Fibroblast of lung (primary cell): Measurements from ENCODE around the gene QPCT. TPM values are rescaled to one million over a fixed set of nuclear protein-coding genes. Genes with fewer than 3 reads are reported as not detected.

Experiments
- DNase-seq, 2 donors: peaks; one replicate each; pipeline versions ENCODE4 v3.0.0 to v3.0.0-alpha.2; 2010; ENCODE audit warnings: low read depth in 2 of 2
- H2AFZ ChIP-seq: 2 replicates; pipeline ENCODE4 v1.5.1; 2012; ENCODE audit warnings: low read length, control low read depth, inconsistent platforms
- H3K27ac ChIP-seq: 2 replicates; pipeline ENCODE4 v1.5.1; 2011; ENCODE audit warnings: low read length, control low read depth; ENCODE audit not compliant: insufficient read depth
- H3K27me3 ChIP-seq: 2 replicates; pipeline ENCODE4 v1.5.1; 2011; ENCODE audit warnings: mild to moderate bottlenecking, low read length; ENCODE audit not compliant: control insufficient read depth, insufficient read depth
- H3K36me3 ChIP-seq: 2 replicates; pipeline ENCODE4 v1.5.1; 2011; ENCODE audit warnings: low read length; ENCODE audit not compliant: control insufficient read depth, insufficient read depth
- H3K4me1 ChIP-seq: 2 replicates; pipeline ENCODE4 v1.5.1; 2011; ENCODE audit warnings: low read length; ENCODE audit not compliant: control insufficient read depth, insufficient read depth; ENCODE audit errors: extremely low read depth
- H3K4me2 ChIP-seq: 2 replicates; pipeline ENCODE4 v1.5.1; 2011; ENCODE audit warnings: low read length, control low read depth; ENCODE audit not compliant: insufficient read depth; ENCODE audit errors: extremely low read depth
- H3K4me3 ChIP-seq, 4 experiments: fragments of 200-600 bp in 1 of 4; sonication (generic) in 1 of 4; replicated peaks in 1 of 4; 2 replicates each; pipeline ENCODE4 v1.5.1; 2011 to 2016; ENCODE audit warnings: low read length in 4 of 4, low read depth in 3 of 4, mild to moderate bottlenecking in 3 of 4, control low read depth in 2 of 4, inconsistent platforms in 1 of 4, mixed read lengths in 1 of 4; ENCODE audit not compliant: insufficient read depth in 1 of 4; ENCODE audit errors: control extremely low read depth in 1 of 4
- H3K79me2 ChIP-seq: 2 replicates; pipeline ENCODE4 v1.5.1; 2012; ENCODE audit warnings: mild to moderate bottlenecking, low read length, inconsistent platforms; ENCODE audit not compliant: control insufficient read depth, insufficient read depth
- H3K9ac ChIP-seq: 2 replicates; pipeline ENCODE4 v1.5.1; 2011; ENCODE audit warnings: mild to moderate bottlenecking, low read length, control low read depth; ENCODE audit not compliant: insufficient read depth
- H3K9me3 ChIP-seq: 2 replicates; pipeline ENCODE4 v1.5.1; 2012; ENCODE audit warnings: low read depth, low read length; ENCODE audit not compliant: control insufficient read depth, insufficient read depth
- H4K20me1 ChIP-seq: 2 replicates; pipeline ENCODE4 v1.5.1; 2011; ENCODE audit warnings: low read length; ENCODE audit not compliant: control insufficient read depth, insufficient read depth; ENCODE audit errors: extremely low read depth
- CTCF ChIP-seq, 2 donors: IDR thresholded peaks in 1 of 2; conservative IDR thresholded peaks in 1 of 2; 1 replicate in 1 of 2; 2 replicates in 1 of 2; pipeline ENCODE4 v1.5.1; 2011 to 2012; ENCODE audit warnings: low read length in 2 of 2, control low read depth in 1 of 2, inconsistent platforms in 1 of 2, low read depth in 1 of 2, mild to moderate bottlenecking in 1 of 2
- EZH2 ChIP-seq: IDR thresholded peaks from 2 replicates; pipeline ENCODE4 v1.5.1; 2012; ENCODE audit warnings: low read length, control low read depth, mild to moderate bottlenecking; ENCODE audit errors: missing control alignments
- polyA plus RNA-seq, 2 donors: library from polyadenylated mRNA; depleted of rRNA in 1 of 2; stranded (reverse) in 1 of 2; unstranded in 1 of 2; fragments of >200 nt; gene quantifications; 2 replicates each; pipeline ENCODE4 v1.2.1, GENCODE V29; 2011 to 2012; ENCODE audit warnings: missing spikeins in 1 of 2
- total RNA-seq: library from RNA; depleted of rRNA; stranded (reverse); fragments of >200 nt; gene quantifications from 2 replicates; pipeline ENCODE4 v1.2.1, GENCODE V29; 2014

The QPCT gene
- total and polyA plus RNA-seq, 2 donors (not counting 1 experiment from before 2014, with no cell fraction given) = 6.1 to 8.4 TPM

- DNase-seq = no peak
- Histone ChIP-seq H3K36me3 (peaks cover under 1% of the 10 kb centered on the region), H3K79me2 (peaks cover 59% of the 10 kb centered on the region), H3K4me1 (peaks cover 7% of the 10 kb centered on the region), H3K27me3 (no peaks in the 10 kb centered on the region), H3K9me3 (no peaks in the 10 kb centered on the region), H3K9ac (no peak overlapping the region), H4K20me1 (no peaks in the 10 kb centered on the region), H3K4me2 (no peak overlapping the region), H2AFZ (no peak overlapping the region), H3K4me3 (peak overlapping the region in 1 of 4 experiments; percentile 74), H3K27ac (no peak overlapping the region)
- no peak for TF ChIP-seq EZH2
- TF ChIP-seq CTCF (conservative IDR thresholded peaks at IDR 0.05 in 1 of 2, IDR thresholded peaks at IDR 0.05 in 1 of 2; ENCODE audit: low read depth in 1 of 2, low read length in 2 of 2) = no peak
These were observed 23.3 kb upstream of the QPCT start for GRCh38 chr2:37321029-37321682.

GRCh38 chr2:37322368-37322767 is 22.1 kb upstream of the QPCT start:
- H3K36me3 ChIP-seq = no peaks in the 10 kb centered on the region
- peak overlapping the region; percentile 73 to 96 (median 76) for H3K4me3 ChIP-seq
- TF ChIP-seq EZH2 (no peak), CTCF (conservative IDR thresholded peaks at IDR 0.05 in 1 of 2, IDR thresholded peaks at IDR 0.05 in 1 of 2; ENCODE audit: low read depth in 1 of 2, low read length in 2 of 2) (no peak)
- H3K9ac ChIP-seq = no peak overlapping the region
- peak overlapping the region; percentile 9 for H3K27ac ChIP-seq
- no peak overlapping the region for H2AFZ ChIP-seq
- peaks cover 52% of the 10 kb centered on the region for H3K79me2 ChIP-seq
- H3K4me1 ChIP-seq = peaks cover 7% of the 10 kb centered on the region
- peak overlapping the region; percentile 88 for H3K4me2 ChIP-seq
- no peaks in the 10 kb centered on the region for H3K9me3 ChIP-seq
- DNase-seq = peak; percentile 49 to 54
- no peaks in the 10 kb centered on the region for H3K27me3 ChIP-seq
- no peaks in the 10 kb centered on the region for H4K20me1 ChIP-seq

GRCh38 chr2:37323176-37323780 is 21.2 kb upstream of the QPCT start:
- Histone ChIP-seq H3K9ac (peak overlapping the region; percentile 76), H3K27ac (peak overlapping the region; percentile 72), H3K36me3 (no peaks in the 10 kb centered on the region), H3K27me3 (no peaks in the 10 kb centered on the region), H2AFZ (no peak overlapping the region), H4K20me1 (no peaks in the 10 kb centered on the region), H3K9me3 (no peaks in the 10 kb centered on the region), H3K4me1 (peaks cover 5% of the 10 kb centered on the region), H3K79me2 (peaks cover 45% of the 10 kb centered on the region), H3K4me2 (peak overlapping the region; percentile 88), H3K4me3 (peak overlapping the region; percentile 73 to 96 (median 76))
- no peak for TF ChIP-seq CTCF (conservative IDR thresholded peaks at IDR 0.05 in 1 of 2, IDR thresholded peaks at IDR 0.05 in 1 of 2; ENCODE audit: low read depth in 1 of 2, low read length in 2 of 2)
- no peak for TF ChIP-seq EZH2
- DNase-seq = peak; percentile 12 to 23
